GM10248 (cell line): ENCODE measurements around the gene SORBS2.

ENCODE experiments used
- CTCF ChIA-PET: fragments of 300-600 bp; sonication (Branson Sonifier 250); formaldehyde crosslinking; extraction: SDS; loops from one replicate; lab custom pipeline; 2021; ENCODE audit warnings: antibody characterized with exemption; lab: Yijun Ruan, JAX
- POLR2A ChIA-PET: fragments of 350-650 bp; sonication (Branson Sonifier 250); formaldehyde crosslinking; extraction: SDS; loops from one replicate; lab custom pipeline; 2020; ENCODE audit warnings: antibody characterized with exemption; lab: Yijun Ruan, JAX
- DNase-seq: peaks from one replicate; pipeline ENCODE4 v3.0.0; 2012; ENCODE audit errors: extremely low spot score
- CTCF ChIP-seq: IDR thresholded peaks from 2 replicates; pipeline ENCODE4 v1.5.1; 2012; ENCODE audit warnings: mild to moderate bottlenecking, low read depth; ENCODE audit errors: extremely low read depth, missing control alignments, control extremely low read depth

The SORBS2 gene

GRCh38 chr4:185580699-185581098, 231.3 kb downstream of the SORBS2 start:
- CTCF ChIA-PET = no interaction called here
- no peak for TF ChIP-seq CTCF
- POLR2A ChIA-PET = no interaction called here

GRCh38 chr4:185578284-185578683, 233.7 kb downstream of the SORBS2 start:
- CTCF ChIA-PET = interaction anchor here (1.1 to 3.0 kb wide), 2 partner anchors 9 to 19 kb away, joined by 5 to 17 read pairs; no protein-coding TSS in a partner anchor
- DNase-seq = no peak
- POLR2A ChIA-PET = no interaction called here

More at GRCh38 chr4:185580699-185581098, 231.3 kb downstream of the SORBS2 start:
- no peak for DNase-seq

GRCh38 chr4:185576962-185577950, 234.7 kb downstream of the SORBS2 start:
- POLR2A ChIA-PET = interaction anchor here (0.6 kb wide), 1 partner anchor 358 kb away, joined by 5 read pairs; no protein-coding TSS in a partner anchor
- no peak for TF ChIP-seq CTCF
- CTCF ChIA-PET = interaction anchor here (1.1 to 5.2 kb wide), 3 partner anchors 7 to 20 kb away, joined by 5 to 26 read pairs (median 17); no protein-coding TSS in a partner anchor
- DNase-seq = no peak

More at GRCh38 chr4:185578284-185578683, 233.7 kb downstream of the SORBS2 start:
- TF ChIP-seq CTCF = no peak

- ChIA-PET CTCF (interaction anchor here (0.9 to 5.2 kb wide), 2 partner anchors 8 to 21 kb away, joined by 4 to 26 read pairs; no protein-coding TSS in a partner anchor), POLR2A (interaction anchor here (0.6 kb wide), 1 partner anchor 357 kb away, joined by 5 read pairs; no protein-coding TSS in a partner anchor)
- no peak for TF ChIP-seq CTCF
- DNase-seq = no peak
These were observed 235.6 kb downstream of the SORBS2 start for GRCh38 chr4:185576314-185576961.

- CTCF ChIA-PET = interaction anchor here (5.2 kb wide), 1 partner anchor 11 kb away, joined by 26 read pairs; no protein-coding TSS in a partner anchor
- POLR2A ChIA-PET = no interaction called here
- TF ChIP-seq CTCF = no peak
- no peak for DNase-seq
These were observed 238.3 kb downstream of the SORBS2 start for GRCh38 chr4:185573651-185574199.

- no peak for DNase-seq
- no peak for TF ChIP-seq CTCF
- POLR2A ChIA-PET = no interaction called here
- CTCF ChIA-PET = interaction anchor here (1.1 to 1.6 kb wide), 3 partner anchors 11 to 27 kb away, joined by 3 read pairs; no protein-coding TSS in a partner anchor
These were observed 241.3 kb downstream of the SORBS2 start for GRCh38 chr4:185570727-185571126.
